Measurements from ENCODE around the gene HOXD9. TPM values are rescaled to one million over a fixed set of nuclear protein-coding genes. Genes with fewer than 3 reads are reported as not detected.

Gene HOXD9
- total RNA-seq, 1 experiment from 2014 or later: not detected

- POLR2A ChIA-PET (ENCODE audit: unreplicated experiment): no interaction called here
- no peak within 1 kb of the TSS for H3K4me3 ChIP-seq (ENCODE audit: low read length)
- DNase-seq (no peak), ATAC-seq (no peak)
- TF ChIP-seq EZH2phosphoT487 (IDR thresholded peaks at IDR 0.05; ENCODE audit: borderline replicate concordance, low read length) (no peak), CTCF (conservative IDR thresholded peaks at IDR 0.05; ENCODE audit: low read depth, low read length) (no peak), EZH2 (IDR thresholded peaks at IDR 0.05; ENCODE audit: low read length, unreplicated experiment) (no peak)
- H3K4me2 ChIP-seq (ENCODE audit: low read length): no peak within 1 kb of the TSS
- no TSS peak for BruUV-seq (replicated peaks)
- H3K9me2 ChIP-seq (replicated peaks; ENCODE audit: low read length): no peaks in the 10 kb centered on the region
- no peaks in the 10 kb centered on the region for H3K4me1 ChIP-seq (ENCODE audit: insufficient read depth, low read length)
- intact Hi-C loops (cut with micrococcal nuclease): no loop called here
- no peak within 1 kb of the TSS for H3K9ac ChIP-seq (ENCODE audit: low read length)
- H3K79me2 ChIP-seq (ENCODE audit: low read length): no peaks in the 10 kb centered on the region
- no peaks in the 10 kb centered on the region for H4K20me1 ChIP-seq (ENCODE audit: low read length)
- H3F3A ChIP-seq (ENCODE audit: low read length, unreplicated experiment): no peaks in the 10 kb centered on the region
- H2AFZ ChIP-seq (ENCODE audit: low read length): no peak within 1 kb of the TSS
- H3K36me3 ChIP-seq (ENCODE audit: low read depth, low read length): no peaks in the 10 kb centered on the region
- CTCF ChIA-PET: no interaction called here
- H3K9me3 ChIP-seq (ENCODE audit: low read length): no peaks in the 10 kb centered on the region
- peaks cover 21% of the 10 kb centered on the region; the same call in 1 of the 2 replicates for H3K27me3 ChIP-seq (ENCODE audit: low read length)
- no peak within 1 kb of the TSS for H3K27ac ChIP-seq (ENCODE audit: low read length)
Observed at GRCh38 chr2:176115883-176116813, 6.4 kb upstream of the HOXD9 start, which contains the start of gene HOXD10. HOXD10 (plus strand) TSS chr2:176116778; CDS start chr2:176116834, 56 bp downstream.

- ATAC-seq (no peak), DNase-seq (no peak)
- Histone ChIP-seq H2AFZ (ENCODE audit: low read length) (no peak overlapping the region), H3K4me1 (ENCODE audit: insufficient read depth, low read length) (no peaks in the 10 kb centered on the region), H3K9me2 (replicated peaks; ENCODE audit: low read length) (no peaks in the 10 kb centered on the region), H3K9ac (ENCODE audit: low read length) (no peak overlapping the region), H3K9me3 (ENCODE audit: low read length) (no peaks in the 10 kb centered on the region), H3K27ac (ENCODE audit: low read length) (no peak overlapping the region), H3K4me2 (ENCODE audit: low read length) (no peak overlapping the region), H3K4me3 (ENCODE audit: low read length) (no peak overlapping the region), H3K79me2 (ENCODE audit: low read length) (no peaks in the 10 kb centered on the region), H4K20me1 (ENCODE audit: low read length) (no peaks in the 10 kb centered on the region), H3K27me3 (ENCODE audit: low read length) (peaks cover 21% of the 10 kb centered on the region; the same call in 1 of the 2 replicates), H3K36me3 (ENCODE audit: low read depth, low read length) (no peaks in the 10 kb centered on the region), H3F3A (ENCODE audit: low read length, unreplicated experiment) (no peaks in the 10 kb centered on the region)
- no peak for TF ChIP-seq EZH2 (IDR thresholded peaks at IDR 0.05; ENCODE audit: low read length, unreplicated experiment)
- ChIA-PET POLR2A (ENCODE audit: unreplicated experiment) (no interaction called here), CTCF (no interaction called here)
- intact Hi-C loops (cut with micrococcal nuclease): no loop called here
- no TSS peak for BruUV-seq (replicated peaks)
Observed at GRCh38 chr2:176117162-176117822, 5.2 kb upstream of the HOXD9 start.

GRCh38 chr2:176117823-176118371, 4.6 kb upstream of the HOXD9 start:
- TF ChIP-seq CTCF (conservative IDR thresholded peaks at IDR 0.05; ENCODE audit: low read depth, low read length): no peak
- no peak for TF ChIP-seq EZH2phosphoT487 (IDR thresholded peaks at IDR 0.05; ENCODE audit: borderline replicate concordance, low read length)
- TF ChIP-seq EZH2 (IDR thresholded peaks at IDR 0.05; ENCODE audit: low read length, unreplicated experiment): no peak
- Histone ChIP-seq H2AFZ (ENCODE audit: low read length) (no peak overlapping the region), H3K4me3 (ENCODE audit: low read length) (no peak overlapping the region), H3K4me2 (ENCODE audit: low read length) (no peak overlapping the region), H3K9me2 (replicated peaks; ENCODE audit: low read length) (no peaks in the 10 kb centered on the region), H3K36me3 (ENCODE audit: low read depth, low read length) (no peaks in the 10 kb centered on the region), H3K27me3 (ENCODE audit: low read length) (peaks cover 19% of the 10 kb centered on the region; the same call in 1 of the 2 replicates), H3K4me1 (ENCODE audit: insufficient read depth, low read length) (no peaks in the 10 kb centered on the region), H3K9me3 (ENCODE audit: low read length) (no peaks in the 10 kb centered on the region), H3K27ac (ENCODE audit: low read length) (no peak overlapping the region), H3K9ac (ENCODE audit: low read length) (no peak overlapping the region), H3F3A (ENCODE audit: low read length, unreplicated experiment) (no peaks in the 10 kb centered on the region), H4K20me1 (ENCODE audit: low read length) (no peaks in the 10 kb centered on the region), H3K79me2 (ENCODE audit: low read length) (no peaks in the 10 kb centered on the region)
- BruUV-seq (replicated peaks): no TSS peak
- ChIA-PET POLR2A (ENCODE audit: unreplicated experiment) (no interaction called here), CTCF (no interaction called here)
- no peak for ATAC-seq
- DNase-seq: no peak
- intact Hi-C loops (cut with micrococcal nuclease): no loop called here

Measured in PC-3 (cell line).